RWPE2 (cell line): ENCODE data around the gene IBA57.

Source experiments
- ATAC-seq: fragments of 200-7000 bp; cut with Tn5 transposase; 3 replicates; pipeline ENCODE4 v1.9.1; 2021; ENCODE audit warnings: low read depth
- DNase-seq: peaks from one replicate; pipeline ENCODE4 v3.0.0-alpha.2; 2020; ENCODE audit warnings: low spot score
- H3K27ac ChIP-seq: fragments of 450-650 bp; 2 replicates; pipeline ENCODE4 v1.5.1; 2017; ENCODE audit warnings: mild to moderate bottlenecking; ENCODE audit not compliant: poor library complexity, severe bottlenecking
- H3K27me3 ChIP-seq: fragments of 250-450 bp; sonication (Bioruptor Pico); 2 replicates; pipeline ENCODE4 v1.5.1; 2021; ENCODE audit warnings: mild to moderate bottlenecking, moderate library complexity; ENCODE audit not compliant: insufficient read depth, poor library complexity, severe bottlenecking
- H3K36me3 ChIP-seq: fragments of 250-450 bp; sonication (Bioruptor Pico); 2 replicates; pipeline ENCODE4 v1.5.1; 2020; ENCODE audit warnings: low read depth, mild to moderate bottlenecking, moderate library complexity
- H3K4me1 ChIP-seq: fragments of 250-450 bp; sonication (Bioruptor Pico); 2 replicates; pipeline ENCODE4 v1.5.1; 2021; ENCODE audit warnings: mild to moderate bottlenecking, moderate library complexity; ENCODE audit not compliant: insufficient read depth, poor library complexity, severe bottlenecking
- H3K4me3 ChIP-seq: fragments of 250-450 bp; sonication (Bioruptor Pico); 2 replicates; pipeline ENCODE4 v1.5.1; 2021; ENCODE audit warnings: mild to moderate bottlenecking, moderate library complexity; ENCODE audit not compliant: severe bottlenecking
- H3K9me3 ChIP-seq: fragments of 250-450 bp; sonication (Bioruptor Pico); 2 replicates; pipeline ENCODE4 v1.5.1; 2021; ENCODE audit warnings: mild to moderate bottlenecking, moderate library complexity; ENCODE audit not compliant: severe bottlenecking
- TF ChIP-seq, protein P1 (sequence below): fragments of 450-650 bp; IDR thresholded peaks from one replicate; pipeline ENCODE4 v1.5.1; 2017; ENCODE audit warnings: mild to moderate bottlenecking, moderate library complexity; ENCODE audit not compliant: poor library complexity, severe bottlenecking

Gene IBA57

DNA sequence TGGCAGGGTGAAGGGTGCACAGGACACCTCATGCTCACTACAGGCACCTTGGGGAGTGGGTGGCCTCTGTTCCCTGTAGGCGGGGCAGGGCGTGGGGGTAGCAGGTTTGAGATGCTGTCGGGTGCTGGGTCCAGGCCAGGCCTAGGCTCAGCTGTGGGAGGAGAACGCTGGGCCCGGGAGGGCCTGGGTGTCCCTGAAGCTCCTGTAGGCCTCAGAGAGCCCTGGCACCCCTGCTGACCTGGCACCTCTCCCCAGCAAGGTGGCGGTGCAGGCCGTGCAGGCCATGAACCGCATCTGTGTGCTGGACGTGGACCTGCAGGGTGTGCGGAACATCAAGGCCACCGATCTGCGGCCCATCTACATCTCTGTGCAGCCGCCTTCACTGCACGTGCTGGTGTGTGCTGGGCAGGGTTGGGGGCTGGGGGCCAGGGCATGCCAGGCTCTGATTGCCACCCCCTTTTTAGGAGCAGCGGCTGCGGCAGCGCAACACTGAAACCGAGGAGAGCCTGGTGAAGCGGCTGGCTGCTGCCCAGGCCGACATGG lies 18.4 kb upstream of the IBA57 start:
- ATAC-seq (no peak), DNase-seq (no peak)
- Histone ChIP-seq H3K4me1 (peaks cover 12% of the 10 kb centered on the region), H3K27me3 (no peaks in the 10 kb centered on the region), H3K36me3 (peaks cover 7% of the 10 kb centered on the region; the same call in 1 of the 2 replicates), H3K4me3 (no peak overlapping the region), H3K27ac (peak overlapping the region; percentile 83), H3K9me3 (no peaks in the 10 kb centered on the region)
- TF ChIP-seq, protein P1, sequence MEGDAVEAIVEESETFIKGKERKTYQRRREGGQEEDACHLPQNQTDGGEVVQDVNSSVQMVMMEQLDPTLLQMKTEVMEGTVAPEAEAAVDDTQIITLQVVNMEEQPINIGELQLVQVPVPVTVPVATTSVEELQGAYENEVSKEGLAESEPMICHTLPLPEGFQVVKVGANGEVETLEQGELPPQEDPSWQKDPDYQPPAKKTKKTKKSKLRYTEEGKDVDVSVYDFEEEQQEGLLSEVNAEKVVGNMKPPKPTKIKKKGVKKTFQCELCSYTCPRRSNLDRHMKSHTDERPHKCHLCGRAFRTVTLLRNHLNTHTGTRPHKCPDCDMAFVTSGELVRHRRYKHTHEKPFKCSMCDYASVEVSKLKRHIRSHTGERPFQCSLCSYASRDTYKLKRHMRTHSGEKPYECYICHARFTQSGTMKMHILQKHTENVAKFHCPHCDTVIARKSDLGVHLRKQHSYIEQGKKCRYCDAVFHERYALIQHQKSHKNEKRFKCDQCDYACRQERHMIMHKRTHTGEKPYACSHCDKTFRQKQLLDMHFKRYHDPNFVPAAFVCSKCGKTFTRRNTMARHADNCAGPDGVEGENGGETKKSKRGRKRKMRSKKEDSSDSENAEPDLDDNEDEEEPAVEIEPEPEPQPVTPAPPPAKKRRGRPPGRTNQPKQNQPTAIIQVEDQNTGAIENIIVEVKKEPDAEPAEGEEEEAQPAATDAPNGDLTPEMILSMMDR = no peak

DNA sequence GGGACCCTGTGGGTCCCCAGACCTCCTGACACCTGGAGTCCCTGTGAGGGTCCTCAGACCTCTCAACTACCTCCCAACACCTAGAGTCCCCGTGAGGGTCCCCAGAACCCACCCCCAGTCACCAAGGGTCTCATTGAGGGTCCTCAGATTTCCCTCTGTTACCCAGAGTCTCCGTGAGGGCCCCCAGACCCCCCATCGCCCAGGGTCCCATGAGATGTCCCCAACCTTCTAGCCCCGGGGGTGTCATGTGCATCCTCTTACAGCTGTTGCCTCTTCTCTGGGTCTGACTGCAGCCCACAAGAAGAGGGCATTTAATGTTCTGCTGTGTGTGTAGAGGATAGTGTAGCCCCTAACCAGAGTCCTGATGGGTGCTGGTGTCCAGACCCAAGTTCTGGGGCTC lies 17.8 kb upstream of the IBA57 start:
- Histone ChIP-seq H3K27ac (peak overlapping the region; percentile 83), H3K9me3 (no peaks in the 10 kb centered on the region), H3K4me1 (peaks cover 12% of the 10 kb centered on the region), H3K36me3 (peaks cover 7% of the 10 kb centered on the region; the same call in 1 of the 2 replicates), H3K4me3 (no peak overlapping the region), H3K27me3 (no peaks in the 10 kb centered on the region)
- ATAC-seq (no peak), DNase-seq (no peak)
- TF ChIP-seq, protein P1 = no peak

DNA sequence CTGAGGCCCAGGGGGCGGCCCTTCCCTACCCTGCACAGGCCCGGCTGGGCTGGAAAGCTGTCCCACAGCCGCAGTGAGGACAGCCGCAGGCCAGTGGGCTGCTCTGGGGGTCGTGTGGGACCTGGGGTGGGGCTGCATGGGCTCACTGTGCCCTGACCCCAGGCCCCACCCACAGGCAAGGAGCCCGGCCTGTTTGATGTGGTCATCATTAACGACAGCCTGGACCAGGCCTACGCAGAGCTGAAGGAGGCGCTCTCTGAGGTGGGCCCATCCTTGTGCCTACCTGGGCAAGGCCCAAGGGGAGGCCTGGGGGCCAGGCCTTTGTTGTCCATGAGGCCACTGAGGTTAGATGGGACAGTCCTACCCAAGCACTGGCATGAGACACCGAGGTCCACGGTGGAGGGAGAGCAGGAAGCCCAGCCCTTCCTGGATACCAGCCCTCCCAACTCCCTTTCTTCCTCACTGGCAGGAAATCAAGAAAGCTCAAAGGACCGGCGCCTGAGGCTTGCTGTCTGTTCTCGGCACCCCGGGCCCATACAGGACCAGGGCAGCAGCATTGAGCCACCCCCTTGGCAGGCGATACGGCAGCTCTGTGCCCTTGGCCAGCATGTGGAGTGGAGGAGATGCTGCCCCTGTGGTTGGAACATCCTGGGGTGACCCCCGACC lies 17.3 kb upstream of the IBA57 start:
- H3K4me1 ChIP-seq = peaks cover 12% of the 10 kb centered on the region
- H3K27ac ChIP-seq = peak overlapping the region; percentile 83
- ATAC-seq = no peak
- TF ChIP-seq, protein P1 = no peak
- no peaks in the 10 kb centered on the region for H3K9me3 ChIP-seq
- H3K36me3 ChIP-seq = peaks cover 7% of the 10 kb centered on the region; the same call in 1 of the 2 replicates
- H3K4me3 ChIP-seq = no peak overlapping the region
- H3K27me3 ChIP-seq = no peaks in the 10 kb centered on the region
- DNase-seq = no peak

DNA sequence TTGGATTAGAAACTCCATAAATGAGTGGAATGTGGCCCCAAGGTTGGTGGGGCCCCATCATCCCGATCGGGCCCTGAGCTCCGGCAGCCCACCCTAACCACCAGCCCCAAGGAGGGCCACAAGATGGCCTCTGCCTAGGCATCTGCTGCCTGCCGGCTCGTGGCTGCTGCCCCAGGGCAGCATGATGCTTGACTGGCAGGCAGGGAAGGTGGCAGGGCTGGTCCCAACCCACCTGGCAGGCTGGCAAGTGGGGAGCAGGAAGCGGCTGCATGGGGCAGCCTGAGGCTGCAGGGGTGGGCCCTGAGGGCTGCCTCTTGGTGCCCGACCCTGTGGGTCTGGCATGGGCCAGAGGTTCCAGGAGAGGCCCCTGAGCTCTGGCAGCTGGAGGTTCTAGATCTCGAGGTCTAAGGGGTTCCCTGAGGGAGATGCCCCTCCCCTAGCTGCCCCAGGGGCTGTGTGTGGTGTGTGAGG lies 16.6 kb upstream of the IBA57 start:
- Histone ChIP-seq H3K4me3 (no peak overlapping the region), H3K36me3 (peaks cover 7% of the 10 kb centered on the region; the same call in 1 of the 2 replicates), H3K27me3 (no peaks in the 10 kb centered on the region), H3K4me1 (peaks cover 12% of the 10 kb centered on the region), H3K9me3 (no peaks in the 10 kb centered on the region), H3K27ac (peak overlapping the region; percentile 83)
- TF ChIP-seq, protein P1 = no peak
- ATAC-seq = peak; percentile 31
- peak; percentile 47 for DNase-seq
